DOHH2 (cell line): ENCODE results near the gene STK32B.
"Not testable (repeated sequence)": the region's sequence is repeated elsewhere in the genome, so short reads cannot be mapped to it uniquely, and the experiment has no call there.

Experiments used
- H3F3A ChIP-seq: fragments of 200-600 bp; sonication (generic), shearing (Covaris generic); 2 replicates; pipeline ENCODE4 v1.6.0; 2016; ENCODE audit warnings: antibody characterized with exemption, mild to moderate bottlenecking; ENCODE audit not compliant: control insufficient read depth, insufficient read depth
- H3K27ac ChIP-seq: fragments of 200-600 bp; sonication (generic); 2 replicates; pipeline ENCODE4 v1.5.1; 2014; ENCODE audit warnings: low read depth, mild to moderate bottlenecking, low read length, moderate library complexity
- H3K27me3 ChIP-seq: fragments of 200-600 bp; sonication (generic); 2 replicates; pipeline ENCODE4 v1.6.1; 2014; ENCODE audit warnings: mild to moderate bottlenecking, low read length, mixed read lengths; ENCODE audit not compliant: control insufficient read depth
- H3K36me3 ChIP-seq: fragments of 200-600 bp; sonication (generic); 2 replicates; pipeline ENCODE4 v1.6.1; 2014; ENCODE audit warnings: mild to moderate bottlenecking, low read length, moderate library complexity, mixed read lengths; ENCODE audit not compliant: control insufficient read depth
- H3K4me1 ChIP-seq: fragments of 200-600 bp; sonication (generic); 2 replicates; pipeline ENCODE4 v1.6.1; 2014; ENCODE audit warnings: mild to moderate bottlenecking, low read length, mixed read lengths; ENCODE audit not compliant: control insufficient read depth
- H3K4me2 ChIP-seq: fragments of 200-600 bp; sonication (generic); 2 replicates; pipeline ENCODE4 v1.6.0; 2014; ENCODE audit warnings: mild to moderate bottlenecking, low read length, moderate library complexity
- H3K4me3 ChIP-seq: fragments of 200-600 bp; sonication (generic); 2 replicates; pipeline ENCODE4 v1.5.1; 2014; ENCODE audit warnings: mild to moderate bottlenecking, low read length, mixed read lengths
- H3K79me2 ChIP-seq: fragments of 200-600 bp; sonication (generic); 2 replicates; pipeline ENCODE4 v1.6.1; 2014; ENCODE audit warnings: mild to moderate bottlenecking, low read length, mixed read lengths; ENCODE audit not compliant: control insufficient read depth
- H3K9me2 ChIP-seq: fragments of 200-600 bp; sonication (generic); replicated peaks from 2 replicates; pipeline ENCODE4 v1.6.1; 2014; ENCODE audit warnings: mild to moderate bottlenecking, low read length, mixed read lengths; ENCODE audit not compliant: control insufficient read depth
- H3K9me3 ChIP-seq: fragments of 200-600 bp; sonication (generic); 2 replicates; pipeline ENCODE4 v1.6.1; 2014; ENCODE audit warnings: antibody characterized with exemption, low read length, mixed read lengths; ENCODE audit not compliant: control insufficient read depth, insufficient read depth
- H4K20me1 ChIP-seq: fragments of 200-600 bp; sonication (generic); 2 replicates; pipeline ENCODE4 v1.6.0; 2014; ENCODE audit warnings: low read depth, mild to moderate bottlenecking, antibody characterized with exemption, low read length, moderate library complexity; ENCODE audit not compliant: control insufficient read depth, insufficient read depth
- EZH2phosphoT487 ChIP-seq: fragments of 200-600 bp; sonication (generic); IDR thresholded peaks from 2 replicates; pipeline ENCODE4 v1.6.1; 2017; ENCODE audit warnings: borderline replicate concordance, mild to moderate bottlenecking, antibody characterized with exemption, low read length, moderate library complexity, mixed read lengths
- TF ChIP-seq, protein P1 (sequence below): fragments of 200-600 bp; sonication (generic); IDR thresholded peaks from one replicate; pipeline ENCODE4 v1.5.1; 2014; ENCODE audit warnings: antibody characterized with exemption, mild to moderate bottlenecking, low read depth, low read length; ENCODE audit not compliant: poor library complexity, severe bottlenecking

The STK32B gene

DNA sequence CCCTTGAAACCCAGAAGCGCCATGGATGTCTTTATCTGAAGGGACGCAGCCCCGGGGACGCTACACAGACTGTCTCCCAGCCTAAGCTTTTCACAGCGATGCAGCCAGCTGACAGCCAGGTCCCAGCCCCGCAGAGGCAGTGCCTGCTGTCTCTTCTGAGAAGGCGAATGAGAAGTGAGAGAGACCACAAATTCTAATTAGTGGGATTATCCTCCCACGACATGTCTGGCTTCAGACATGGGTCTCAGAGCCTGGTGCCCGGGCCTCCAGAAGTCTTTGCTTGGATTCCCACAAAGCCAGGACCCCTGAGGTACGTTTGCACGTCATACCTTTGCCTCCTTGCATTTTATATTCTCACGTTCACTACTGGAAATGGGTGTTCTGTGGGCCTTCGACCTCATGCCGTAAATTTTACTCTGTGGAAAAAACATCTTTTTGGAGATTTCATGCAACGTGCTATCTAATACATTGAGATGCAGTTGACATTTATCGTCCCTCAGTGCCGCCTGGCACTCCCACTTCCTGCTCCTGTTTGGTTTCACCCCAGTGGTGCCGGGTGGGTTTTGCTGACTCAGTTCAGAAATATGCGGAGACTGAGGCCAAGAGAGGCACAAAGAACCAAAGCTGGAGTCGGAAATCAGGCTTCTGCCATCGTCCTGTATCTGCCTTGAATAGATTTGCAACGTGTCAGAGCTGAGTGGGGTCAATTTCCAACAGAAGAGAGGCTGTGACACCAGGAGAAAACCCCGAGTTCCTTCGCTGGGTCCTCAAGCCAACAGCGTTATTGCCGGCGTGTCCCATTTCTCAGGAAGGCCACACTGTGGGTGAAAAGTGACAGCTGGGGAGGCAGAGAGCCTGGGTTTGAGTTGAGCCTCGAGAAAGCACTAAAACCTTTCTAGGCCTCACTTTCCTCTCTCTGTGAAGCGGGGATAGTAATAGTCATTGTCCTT lies 114.4 kb downstream of the STK32B start:
- Histone ChIP-seq H3K79me2 (no peaks in the 10 kb centered on the region), H3K9me2 (no peaks in the 10 kb centered on the region), H3K27me3 (no peaks in the 10 kb centered on the region), H3K4me3 (no peak overlapping the region), H3K9me3 (no peaks in the 10 kb centered on the region), H3K36me3 (no peaks in the 10 kb centered on the region), H3K4me2 (no peak overlapping the region), H4K20me1 (no peaks in the 10 kb centered on the region), H3K4me1 (no peaks in the 10 kb centered on the region), H3F3A (no peaks in the 10 kb centered on the region), H3K27ac (no peak overlapping the region)
- no peak for TF ChIP-seq EZH2phosphoT487
- TF ChIP-seq, protein P1, sequence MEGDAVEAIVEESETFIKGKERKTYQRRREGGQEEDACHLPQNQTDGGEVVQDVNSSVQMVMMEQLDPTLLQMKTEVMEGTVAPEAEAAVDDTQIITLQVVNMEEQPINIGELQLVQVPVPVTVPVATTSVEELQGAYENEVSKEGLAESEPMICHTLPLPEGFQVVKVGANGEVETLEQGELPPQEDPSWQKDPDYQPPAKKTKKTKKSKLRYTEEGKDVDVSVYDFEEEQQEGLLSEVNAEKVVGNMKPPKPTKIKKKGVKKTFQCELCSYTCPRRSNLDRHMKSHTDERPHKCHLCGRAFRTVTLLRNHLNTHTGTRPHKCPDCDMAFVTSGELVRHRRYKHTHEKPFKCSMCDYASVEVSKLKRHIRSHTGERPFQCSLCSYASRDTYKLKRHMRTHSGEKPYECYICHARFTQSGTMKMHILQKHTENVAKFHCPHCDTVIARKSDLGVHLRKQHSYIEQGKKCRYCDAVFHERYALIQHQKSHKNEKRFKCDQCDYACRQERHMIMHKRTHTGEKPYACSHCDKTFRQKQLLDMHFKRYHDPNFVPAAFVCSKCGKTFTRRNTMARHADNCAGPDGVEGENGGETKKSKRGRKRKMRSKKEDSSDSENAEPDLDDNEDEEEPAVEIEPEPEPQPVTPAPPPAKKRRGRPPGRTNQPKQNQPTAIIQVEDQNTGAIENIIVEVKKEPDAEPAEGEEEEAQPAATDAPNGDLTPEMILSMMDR, result no peak

GRCh38 chr4:5166377-5166776 lies 115.1 kb downstream of the STK32B start:
- H3K27ac ChIP-seq, result no peak overlapping the region
- H3K9me2 ChIP-seq, result no peaks in the 10 kb centered on the region
- no peaks in the 10 kb centered on the region for H3K36me3 ChIP-seq
- no peak overlapping the region for H3K4me3 ChIP-seq
- no peaks in the 10 kb centered on the region for H3K27me3 ChIP-seq
- no peaks in the 10 kb centered on the region for H3K79me2 ChIP-seq
- H3K4me1 ChIP-seq, result no peaks in the 10 kb centered on the region
- TF ChIP-seq, protein P1, result no peak
- TF ChIP-seq EZH2phosphoT487, result no peak
- H3F3A ChIP-seq, result no peaks in the 10 kb centered on the region
- H4K20me1 ChIP-seq, result no peaks in the 10 kb centered on the region
- no peaks in the 10 kb centered on the region for H3K9me3 ChIP-seq
- no peak overlapping the region for H3K4me2 ChIP-seq

- Histone ChIP-seq H4K20me1 (no peaks in the 10 kb centered on the region), H3K4me1 (no peaks in the 10 kb centered on the region), H3K27ac (no peak overlapping the region), H3K79me2 (no peaks in the 10 kb centered on the region), H3K27me3 (no peaks in the 10 kb centered on the region), H3K4me2 (no peak overlapping the region), H3F3A (no peaks in the 10 kb centered on the region), H3K9me3 (no peaks in the 10 kb centered on the region), H3K4me3 (no peak overlapping the region), H3K9me2 (no peaks in the 10 kb centered on the region), H3K36me3 (no peaks in the 10 kb centered on the region)
- TF ChIP-seq, protein P1, result no peak
- no peak for TF ChIP-seq EZH2phosphoT487
Observed at GRCh38 chr4:5168891-5169290, 117.6 kb downstream of the STK32B start.

DNA sequence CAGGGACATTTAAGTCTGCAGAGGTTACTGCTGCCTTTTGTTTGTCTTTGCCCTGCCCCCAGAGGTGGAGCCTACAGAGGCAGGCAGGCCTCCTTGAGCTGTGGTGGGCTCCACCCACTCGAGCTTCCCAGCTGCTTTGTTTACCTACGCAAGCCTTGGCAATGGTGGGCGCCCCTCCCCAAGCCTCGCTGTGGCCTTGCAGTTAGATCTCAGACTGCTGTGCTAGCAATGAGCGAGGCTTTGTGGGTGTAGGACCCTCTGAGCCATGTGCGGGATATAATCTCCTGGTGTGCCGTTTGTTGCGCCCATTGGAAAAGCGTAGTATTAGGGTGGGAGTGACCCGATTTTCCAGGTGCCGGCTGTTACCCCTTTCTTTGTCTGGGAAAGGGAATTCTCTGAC lies 124.6 kb downstream of the STK32B start:
- not testable (repeated sequence) for H3K9me3 ChIP-seq, H4K20me1 ChIP-seq, H3K27me3 ChIP-seq, H3K27ac ChIP-seq, H3F3A ChIP-seq, H3K4me2 ChIP-seq, H3K4me3 ChIP-seq, H3K9me2 ChIP-seq, H3K4me1 ChIP-seq, H3K36me3 ChIP-seq, H3K79me2 ChIP-seq
